ENCODE data around the gene CTAGE9. TPM values are rescaled to one million over a fixed set of nuclear protein-coding genes. Genes with fewer than 3 reads are reported as not detected.

Gene CTAGE9
- total and polyA plus RNA-seq, 2 of the 8 experiments (the other 6 are each of a cell fraction or from before 2014, with no cell fraction given), result not detected

DNA sequence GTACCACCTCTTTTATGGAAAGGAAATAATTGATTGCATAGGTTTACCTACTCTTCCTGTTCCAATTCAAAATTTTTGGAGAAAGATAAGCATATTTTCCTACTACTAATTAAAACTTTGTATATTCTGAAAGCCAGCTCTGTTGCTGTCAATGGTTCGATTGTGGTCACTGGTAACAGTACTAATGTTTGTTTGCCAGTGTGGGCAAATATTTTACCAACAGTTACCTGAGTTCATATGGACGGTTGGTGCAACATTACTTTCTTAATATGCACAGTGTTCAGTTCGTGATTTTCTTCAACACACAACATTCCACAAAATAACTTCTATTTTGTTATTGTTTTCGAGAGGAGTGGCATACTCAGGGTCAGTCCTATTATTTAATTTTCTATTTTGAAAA is 17.1 kb upstream of the CTAGE9 start (continued):
- TF ChIP-seq, protein P1, sequence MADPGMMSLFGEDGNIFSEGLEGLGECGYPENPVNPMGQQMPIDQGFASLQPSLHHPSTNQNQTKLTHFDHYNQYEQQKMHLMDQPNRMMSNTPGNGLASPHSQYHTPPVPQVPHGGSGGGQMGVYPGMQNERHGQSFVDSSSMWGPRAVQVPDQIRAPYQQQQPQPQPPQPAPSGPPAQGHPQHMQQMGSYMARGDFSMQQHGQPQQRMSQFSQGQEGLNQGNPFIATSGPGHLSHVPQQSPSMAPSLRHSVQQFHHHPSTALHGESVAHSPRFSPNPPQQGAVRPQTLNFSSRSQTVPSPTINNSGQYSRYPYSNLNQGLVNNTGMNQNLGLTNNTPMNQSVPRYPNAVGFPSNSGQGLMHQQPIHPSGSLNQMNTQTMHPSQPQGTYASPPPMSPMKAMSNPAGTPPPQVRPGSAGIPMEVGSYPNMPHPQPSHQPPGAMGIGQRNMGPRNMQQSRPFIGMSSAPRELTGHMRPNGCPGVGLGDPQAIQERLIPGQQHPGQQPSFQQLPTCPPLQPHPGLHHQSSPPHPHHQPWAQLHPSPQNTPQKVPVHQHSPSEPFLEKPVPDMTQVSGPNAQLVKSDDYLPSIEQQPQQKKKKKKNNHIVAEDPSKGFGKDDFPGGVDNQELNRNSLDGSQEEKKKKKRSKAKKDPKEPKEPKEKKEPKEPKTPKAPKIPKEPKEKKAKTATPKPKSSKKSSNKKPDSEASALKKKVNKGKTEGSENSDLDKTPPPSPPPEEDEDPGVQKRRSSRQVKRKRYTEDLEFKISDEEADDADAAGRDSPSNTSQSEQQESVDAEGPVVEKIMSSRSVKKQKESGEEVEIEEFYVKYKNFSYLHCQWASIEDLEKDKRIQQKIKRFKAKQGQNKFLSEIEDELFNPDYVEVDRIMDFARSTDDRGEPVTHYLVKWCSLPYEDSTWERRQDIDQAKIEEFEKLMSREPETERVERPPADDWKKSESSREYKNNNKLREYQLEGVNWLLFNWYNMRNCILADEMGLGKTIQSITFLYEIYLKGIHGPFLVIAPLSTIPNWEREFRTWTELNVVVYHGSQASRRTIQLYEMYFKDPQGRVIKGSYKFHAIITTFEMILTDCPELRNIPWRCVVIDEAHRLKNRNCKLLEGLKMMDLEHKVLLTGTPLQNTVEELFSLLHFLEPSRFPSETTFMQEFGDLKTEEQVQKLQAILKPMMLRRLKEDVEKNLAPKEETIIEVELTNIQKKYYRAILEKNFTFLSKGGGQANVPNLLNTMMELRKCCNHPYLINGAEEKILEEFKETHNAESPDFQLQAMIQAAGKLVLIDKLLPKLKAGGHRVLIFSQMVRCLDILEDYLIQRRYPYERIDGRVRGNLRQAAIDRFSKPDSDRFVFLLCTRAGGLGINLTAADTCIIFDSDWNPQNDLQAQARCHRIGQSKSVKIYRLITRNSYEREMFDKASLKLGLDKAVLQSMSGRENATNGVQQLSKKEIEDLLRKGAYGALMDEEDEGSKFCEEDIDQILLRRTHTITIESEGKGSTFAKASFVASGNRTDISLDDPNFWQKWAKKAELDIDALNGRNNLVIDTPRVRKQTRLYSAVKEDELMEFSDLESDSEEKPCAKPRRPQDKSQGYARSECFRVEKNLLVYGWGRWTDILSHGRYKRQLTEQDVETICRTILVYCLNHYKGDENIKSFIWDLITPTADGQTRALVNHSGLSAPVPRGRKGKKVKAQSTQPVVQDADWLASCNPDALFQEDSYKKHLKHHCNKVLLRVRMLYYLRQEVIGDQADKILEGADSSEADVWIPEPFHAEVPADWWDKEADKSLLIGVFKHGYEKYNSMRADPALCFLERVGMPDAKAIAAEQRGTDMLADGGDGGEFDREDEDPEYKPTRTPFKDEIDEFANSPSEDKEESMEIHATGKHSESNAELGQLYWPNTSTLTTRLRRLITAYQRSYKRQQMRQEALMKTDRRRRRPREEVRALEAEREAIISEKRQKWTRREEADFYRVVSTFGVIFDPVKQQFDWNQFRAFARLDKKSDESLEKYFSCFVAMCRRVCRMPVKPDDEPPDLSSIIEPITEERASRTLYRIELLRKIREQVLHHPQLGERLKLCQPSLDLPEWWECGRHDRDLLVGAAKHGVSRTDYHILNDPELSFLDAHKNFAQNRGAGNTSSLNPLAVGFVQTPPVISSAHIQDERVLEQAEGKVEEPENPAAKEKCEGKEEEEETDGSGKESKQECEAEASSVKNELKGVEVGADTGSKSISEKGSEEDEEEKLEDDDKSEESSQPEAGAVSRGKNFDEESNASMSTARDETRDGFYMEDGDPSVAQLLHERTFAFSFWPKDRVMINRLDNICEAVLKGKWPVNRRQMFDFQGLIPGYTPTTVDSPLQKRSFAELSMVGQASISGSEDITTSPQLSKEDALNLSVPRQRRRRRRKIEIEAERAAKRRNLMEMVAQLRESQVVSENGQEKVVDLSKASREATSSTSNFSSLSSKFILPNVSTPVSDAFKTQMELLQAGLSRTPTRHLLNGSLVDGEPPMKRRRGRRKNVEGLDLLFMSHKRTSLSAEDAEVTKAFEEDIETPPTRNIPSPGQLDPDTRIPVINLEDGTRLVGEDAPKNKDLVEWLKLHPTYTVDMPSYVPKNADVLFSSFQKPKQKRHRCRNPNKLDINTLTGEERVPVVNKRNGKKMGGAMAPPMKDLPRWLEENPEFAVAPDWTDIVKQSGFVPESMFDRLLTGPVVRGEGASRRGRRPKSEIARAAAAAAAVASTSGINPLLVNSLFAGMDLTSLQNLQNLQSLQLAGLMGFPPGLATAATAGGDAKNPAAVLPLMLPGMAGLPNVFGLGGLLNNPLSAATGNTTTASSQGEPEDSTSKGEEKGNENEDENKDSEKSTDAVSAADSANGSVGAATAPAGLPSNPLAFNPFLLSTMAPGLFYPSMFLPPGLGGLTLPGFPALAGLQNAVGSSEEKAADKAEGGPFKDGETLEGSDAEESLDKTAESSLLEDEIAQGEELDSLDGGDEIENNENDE (IDR thresholded peaks at IDR 0.05; ENCODE audit: insufficient replicate concordance, low read length), result no peak
